Measurements from ENCODE around the gene COX6B1. TPM values are rescaled to one million over a fixed set of nuclear protein-coding genes. Genes with fewer than 3 reads are reported as not detected.
"Not testable (repeated sequence)": the region's sequence is repeated elsewhere in the genome, so short reads cannot be mapped to it uniquely, and the experiment has no call there.

The COX6B1 gene
- total RNA-seq, 1 experiment from 2014 or later = 213 TPM

DNA sequence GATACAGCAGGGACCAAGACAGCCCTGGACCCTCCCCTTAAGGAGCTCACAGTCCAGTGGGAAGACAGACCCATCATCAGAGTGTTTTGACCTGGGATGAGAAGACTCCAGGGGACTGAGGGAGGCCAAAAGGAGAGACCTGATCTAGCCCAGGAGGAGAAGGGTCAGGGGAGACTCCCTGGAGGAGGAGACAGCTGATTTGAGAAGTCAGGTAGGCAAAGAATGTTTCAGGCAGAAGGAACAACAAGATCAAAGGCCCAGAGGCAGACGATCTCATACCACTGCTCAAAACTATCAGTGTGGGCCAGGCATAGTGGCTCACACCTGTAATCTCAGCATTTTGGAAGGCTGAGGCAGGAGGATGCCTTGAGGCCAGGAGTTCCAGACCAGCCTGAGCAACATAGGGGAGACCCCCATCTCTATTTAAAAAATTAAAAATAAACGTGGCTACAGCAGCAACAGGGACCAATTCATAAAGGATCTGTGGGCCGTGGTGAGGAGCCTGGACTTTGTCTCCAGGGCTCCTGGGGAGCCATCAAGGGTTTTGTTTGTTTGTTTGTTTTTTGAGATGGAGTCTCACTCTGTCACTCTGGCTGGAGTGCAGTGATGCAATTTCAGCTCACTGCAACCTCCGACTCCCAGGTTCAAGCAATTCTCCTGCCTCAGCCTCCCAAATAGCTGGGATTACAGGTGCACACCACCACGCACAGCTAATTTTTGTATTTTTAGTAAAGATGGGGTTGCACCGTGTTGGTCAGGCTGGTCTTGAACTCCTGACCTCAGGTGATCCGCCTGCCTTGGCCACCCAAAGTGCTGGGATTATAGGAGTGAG, 2.2 kb upstream of the COX6B1 start:
- DNase-seq (ENCODE audit: unreplicated experiment) = no peak
- TF ChIP-seq, protein P1, sequence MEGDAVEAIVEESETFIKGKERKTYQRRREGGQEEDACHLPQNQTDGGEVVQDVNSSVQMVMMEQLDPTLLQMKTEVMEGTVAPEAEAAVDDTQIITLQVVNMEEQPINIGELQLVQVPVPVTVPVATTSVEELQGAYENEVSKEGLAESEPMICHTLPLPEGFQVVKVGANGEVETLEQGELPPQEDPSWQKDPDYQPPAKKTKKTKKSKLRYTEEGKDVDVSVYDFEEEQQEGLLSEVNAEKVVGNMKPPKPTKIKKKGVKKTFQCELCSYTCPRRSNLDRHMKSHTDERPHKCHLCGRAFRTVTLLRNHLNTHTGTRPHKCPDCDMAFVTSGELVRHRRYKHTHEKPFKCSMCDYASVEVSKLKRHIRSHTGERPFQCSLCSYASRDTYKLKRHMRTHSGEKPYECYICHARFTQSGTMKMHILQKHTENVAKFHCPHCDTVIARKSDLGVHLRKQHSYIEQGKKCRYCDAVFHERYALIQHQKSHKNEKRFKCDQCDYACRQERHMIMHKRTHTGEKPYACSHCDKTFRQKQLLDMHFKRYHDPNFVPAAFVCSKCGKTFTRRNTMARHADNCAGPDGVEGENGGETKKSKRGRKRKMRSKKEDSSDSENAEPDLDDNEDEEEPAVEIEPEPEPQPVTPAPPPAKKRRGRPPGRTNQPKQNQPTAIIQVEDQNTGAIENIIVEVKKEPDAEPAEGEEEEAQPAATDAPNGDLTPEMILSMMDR (IDR thresholded peaks at IDR 0.05; ENCODE audit: unreplicated experiment) = no peak
- H3K4me3 Mint-ChIP-seq (ENCODE audit: unreplicated experiment) = no peak overlapping the region
- ChIA-PET CTCF (interaction anchor here (0.7 kb wide), 1 partner anchor 135 kb away, joined by 3 read pairs; no protein-coding TSS in a partner anchor), POLR2A (no interaction called here)
- H3K36me3 Mint-ChIP-seq (ENCODE audit: insufficient read depth, unreplicated experiment) = peaks cover 2% of the 10 kb centered on the region
- H3K4me1 Mint-ChIP-seq (ENCODE audit: insufficient read depth, unreplicated experiment) = peaks cover 13% of the 10 kb centered on the region
- no peak overlapping the region for H3K27ac Mint-ChIP-seq (ENCODE audit: low read depth, unreplicated experiment)
- no peaks in the 10 kb centered on the region for H3K9me3 Mint-ChIP-seq (ENCODE audit: unreplicated experiment)
- BruUV-seq (replicated peaks) = no TSS peak
- intact Hi-C loops (cut with micrococcal nuclease) = loop anchor here (2.0 kb wide), 1 partner anchor 17 kb away; the partner anchor contains the start of gene RBM42
- no peaks in the 10 kb centered on the region for H3K27me3 Mint-ChIP-seq (ENCODE audit: insufficient read depth, unreplicated experiment)

GRCh38 chr19:35650581-35650980, 2.5 kb downstream of the COX6B1 start:
- CTCF ChIA-PET = interaction anchor here (0.6 to 1.2 kb wide), 2 partner anchors 65 to 101 kb away, joined by 3 read pairs; no protein-coding TSS in a partner anchor

DNA sequence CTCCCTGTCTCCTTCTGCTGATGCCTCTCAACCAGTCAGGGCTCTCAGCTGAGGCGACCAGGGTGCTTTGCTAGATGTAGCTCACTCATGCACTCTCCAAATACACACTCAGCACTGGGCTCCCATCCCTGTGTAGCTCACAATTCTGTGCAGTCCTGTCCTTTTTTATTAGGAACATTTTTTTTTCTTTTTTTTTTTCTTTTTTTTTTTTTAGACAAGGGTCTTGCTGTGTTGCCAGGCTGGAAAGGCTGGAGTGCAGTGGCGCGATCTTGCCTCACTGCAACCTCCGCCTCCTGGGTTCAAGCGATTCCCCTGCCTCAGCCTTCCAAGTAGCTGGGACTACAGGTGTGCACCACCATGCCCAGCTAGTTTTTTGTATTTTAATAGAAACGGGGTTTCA, 6.7 kb downstream of the COX6B1 start:
- POLR2A ChIA-PET; H3K27ac Mint-ChIP-seq (ENCODE audit: low read depth, unreplicated experiment); H3K4me1 Mint-ChIP-seq (ENCODE audit: insufficient read depth, unreplicated experiment); intact Hi-C loops (cut with micrococcal nuclease); BruUV-seq (replicated peaks); H3K9me3 Mint-ChIP-seq (ENCODE audit: unreplicated experiment); H3K4me3 Mint-ChIP-seq (ENCODE audit: unreplicated experiment); DNase-seq (ENCODE audit: unreplicated experiment); H3K27me3 Mint-ChIP-seq (ENCODE audit: insufficient read depth, unreplicated experiment): not testable (repeated sequence)
- H3K36me3 Mint-ChIP-seq (ENCODE audit: insufficient read depth, unreplicated experiment) = peaks cover 89% of the 10 kb centered on the region
- CTCF ChIA-PET = interaction anchor here (0.6 to 0.7 kb wide), 2 partner anchors 12 to 76 kb away, joined by 3 read pairs; no protein-coding TSS in a partner anchor

More at GRCh38 chr19:35650581-35650980, 2.5 kb downstream of the COX6B1 start:
- Mint-ChIP-seq H3K27me3 (ENCODE audit: insufficient read depth, unreplicated experiment) (no peaks in the 10 kb centered on the region), H3K27ac (ENCODE audit: low read depth, unreplicated experiment) (no peak overlapping the region), H3K4me3 (ENCODE audit: unreplicated experiment) (no peak overlapping the region), H3K36me3 (ENCODE audit: insufficient read depth, unreplicated experiment) (peaks cover 49% of the 10 kb centered on the region), H3K4me1 (ENCODE audit: insufficient read depth, unreplicated experiment) (no peaks in the 10 kb centered on the region), H3K9me3 (ENCODE audit: unreplicated experiment) (no peaks in the 10 kb centered on the region)
- no TSS peak for BruUV-seq (replicated peaks)
- TF ChIP-seq, protein P1 (IDR thresholded peaks at IDR 0.05; ENCODE audit: unreplicated experiment) = no peak
- DNase-seq (ENCODE audit: unreplicated experiment) = no peak
- intact Hi-C loops (cut with micrococcal nuclease) = no loop called here
- POLR2A ChIA-PET = interaction anchor here (1.0 kb wide), 1 partner anchor 90 kb away, joined by 4 read pairs; no protein-coding TSS in a partner anchor

- no peak overlapping the region for H3K4me3 Mint-ChIP-seq (ENCODE audit: unreplicated experiment)
- POLR2A ChIA-PET = interaction anchor here (1.0 kb wide), 1 partner anchor 147 kb away, joined by 5 read pairs; no protein-coding TSS in a partner anchor
- CTCF ChIA-PET = interaction anchor here (0.5 kb wide), 1 partner anchor 54 kb away, joined by 3 read pairs; no protein-coding TSS in a partner anchor
Observed at GRCh38 chr19:35655600-35655999, 7.5 kb downstream of the COX6B1 start.

More at GRCh38 chr19:35655600-35655999, 7.5 kb downstream of the COX6B1 start:
- Mint-ChIP-seq H3K9me3 (ENCODE audit: unreplicated experiment) (no peaks in the 10 kb centered on the region), H3K27ac (ENCODE audit: low read depth, unreplicated experiment) (no peak overlapping the region), H3K4me1 (ENCODE audit: insufficient read depth, unreplicated experiment) (no peaks in the 10 kb centered on the region), H3K36me3 (ENCODE audit: insufficient read depth, unreplicated experiment) (peaks cover 97% of the 10 kb centered on the region), H3K27me3 (ENCODE audit: insufficient read depth, unreplicated experiment) (no peaks in the 10 kb centered on the region)
- no peak for DNase-seq (ENCODE audit: unreplicated experiment)
- intact Hi-C loops (cut with micrococcal nuclease) = no loop called here
- BruUV-seq (replicated peaks) = no TSS peak
- TF ChIP-seq, protein P1 (IDR thresholded peaks at IDR 0.05; ENCODE audit: unreplicated experiment) = no peak
